HUES64 (cell line): ENCODE results near the gene VPS54. TPM values are rescaled to one million over a fixed set of nuclear protein-coding genes. Genes with fewer than 3 reads are reported as not detected.
A peak's percentile ranks its signal among the peaks of the same experiment; 100 is the strongest.

Experiments
- H3K27ac ChIP-seq: 2 replicates; pipeline ENCODE4 v1.7.0; 2013; ENCODE audit warnings: low read depth, low read length, inconsistent platforms
- H3K27me3 ChIP-seq: 2 replicates; pipeline ENCODE4 v1.6.1; 2013; ENCODE audit warnings: mild to moderate bottlenecking, low read length; ENCODE audit not compliant: insufficient read depth
- H3K36me3 ChIP-seq: 2 replicates; pipeline ENCODE4 v1.6.1; 2013; ENCODE audit warnings: mild to moderate bottlenecking, low read length; ENCODE audit not compliant: insufficient read depth
- H3K4me1 ChIP-seq: 2 replicates; pipeline ENCODE4 v1.6.1; 2013; ENCODE audit warnings: mild to moderate bottlenecking, low read length, moderate library complexity; ENCODE audit not compliant: insufficient read depth
- H3K4me3 ChIP-seq: 2 replicates; pipeline ENCODE4 v1.5.1; 2013; ENCODE audit warnings: mild to moderate bottlenecking, low read length, moderate library complexity
- H3K9ac ChIP-seq: 2 replicates; pipeline ENCODE4 v1.6.1; 2013; ENCODE audit warnings: mild to moderate bottlenecking, low read depth, low read length
- H3K9me3 ChIP-seq: 2 replicates; pipeline ENCODE4 v1.6.1; 2013; ENCODE audit warnings: low read depth, low read length; ENCODE audit not compliant: insufficient read depth
- WGBS: fragments of 150-250, 120-280 bp; methylation state at CpG from one replicate; pipeline ENCODE4 v1.1.7; 2013; ENCODE audit warnings: missing lambda C conversion rate; 5-methylcytosine and 5-hydroxymethylcytosine counted together
- polyA plus RNA-seq, 2 experiments: library from polyadenylated mRNA; stranded (reverse); fragments of 50-300 nt; gene quantifications; one replicate each; pipeline ENCODE4 v1.2.3, GENCODE V29; 2013

VPS54 gene, protein sequence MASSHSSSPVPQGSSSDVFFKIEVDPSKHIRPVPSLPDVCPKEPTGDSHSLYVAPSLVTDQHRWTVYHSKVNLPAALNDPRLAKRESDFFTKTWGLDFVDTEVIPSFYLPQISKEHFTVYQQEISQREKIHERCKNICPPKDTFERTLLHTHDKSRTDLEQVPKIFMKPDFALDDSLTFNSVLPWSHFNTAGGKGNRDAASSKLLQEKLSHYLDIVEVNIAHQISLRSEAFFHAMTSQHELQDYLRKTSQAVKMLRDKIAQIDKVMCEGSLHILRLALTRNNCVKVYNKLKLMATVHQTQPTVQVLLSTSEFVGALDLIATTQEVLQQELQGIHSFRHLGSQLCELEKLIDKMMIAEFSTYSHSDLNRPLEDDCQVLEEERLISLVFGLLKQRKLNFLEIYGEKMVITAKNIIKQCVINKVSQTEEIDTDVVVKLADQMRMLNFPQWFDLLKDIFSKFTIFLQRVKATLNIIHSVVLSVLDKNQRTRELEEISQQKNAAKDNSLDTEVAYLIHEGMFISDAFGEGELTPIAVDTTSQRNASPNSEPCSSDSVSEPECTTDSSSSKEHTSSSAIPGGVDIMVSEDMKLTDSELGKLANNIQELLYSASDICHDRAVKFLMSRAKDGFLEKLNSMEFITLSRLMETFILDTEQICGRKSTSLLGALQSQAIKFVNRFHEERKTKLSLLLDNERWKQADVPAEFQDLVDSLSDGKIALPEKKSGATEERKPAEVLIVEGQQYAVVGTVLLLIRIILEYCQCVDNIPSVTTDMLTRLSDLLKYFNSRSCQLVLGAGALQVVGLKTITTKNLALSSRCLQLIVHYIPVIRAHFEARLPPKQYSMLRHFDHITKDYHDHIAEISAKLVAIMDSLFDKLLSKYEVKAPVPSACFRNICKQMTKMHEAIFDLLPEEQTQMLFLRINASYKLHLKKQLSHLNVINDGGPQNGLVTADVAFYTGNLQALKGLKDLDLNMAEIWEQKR
- polyA plus RNA-seq (2013, experiment 1 of 2): 11.3 TPM
- polyA plus RNA-seq (2013, experiment 2 of 2): 15.2 TPM

DNA sequence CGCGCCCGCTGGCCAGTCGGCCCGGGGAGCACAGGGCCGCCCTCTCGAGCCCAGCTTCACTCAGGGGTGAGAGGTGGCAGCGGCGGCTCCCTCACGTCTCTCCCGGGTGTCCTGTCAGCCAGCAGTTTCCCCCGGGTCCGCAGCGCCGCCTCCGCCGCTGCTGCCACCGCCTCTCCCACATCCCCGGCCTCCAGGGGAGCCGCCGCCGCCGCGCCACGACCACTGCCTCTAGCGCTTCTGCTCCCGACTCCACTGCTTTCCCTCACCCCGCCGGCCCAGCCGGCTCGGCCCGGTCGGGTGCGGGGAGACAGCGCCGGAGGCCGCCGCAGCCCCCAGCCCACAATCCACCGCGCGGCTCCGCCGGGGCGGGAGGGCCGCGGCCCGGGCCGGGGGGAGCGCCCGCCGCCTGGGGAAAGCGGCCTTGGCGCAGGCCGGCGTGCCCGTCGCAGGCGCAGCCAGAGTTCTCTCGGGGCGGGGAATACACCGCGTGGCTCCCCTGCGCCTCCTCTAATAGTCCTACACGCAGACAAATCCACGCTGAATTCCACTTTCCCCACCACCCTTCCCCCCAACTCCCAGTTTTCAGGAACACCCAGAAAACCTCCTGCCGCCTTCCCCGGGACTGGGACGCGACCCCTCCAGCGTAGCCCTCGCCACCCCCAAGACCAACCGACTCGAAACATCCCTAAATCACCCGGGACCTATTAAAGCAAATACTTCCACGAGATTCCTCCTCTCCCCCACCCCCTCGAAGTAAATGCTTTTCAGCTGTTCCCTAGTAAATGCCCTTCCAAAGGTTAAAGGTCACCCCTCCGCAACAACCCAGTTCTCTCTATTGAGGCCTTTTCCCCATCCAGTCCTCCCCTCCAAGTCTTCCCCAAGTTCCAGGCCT is at the start of gene VPS54:
TSS of gene VPS54 (minus strand) at position 346 of the 892 bp plus-strand sequence. CDS start 35,429 bp downstream, outside the sequence.
- Histone ChIP-seq H3K27ac (peak within 1 kb of the TSS; percentile 55; the same call in 1 of the 2 replicates), H3K9ac (peak within 1 kb of the TSS; percentile 75), H3K27me3 (no peaks in the 10 kb centered on the region), H3K36me3 (no peaks in the 10 kb centered on the region), H3K4me3 (peak within 1 kb of the TSS; percentile 86), H3K9me3 (no peaks in the 10 kb centered on the region), H3K4me1 (peaks cover 6% of the 10 kb centered on the region)
- 2% methylated on average over 77 of the region's 77 CpGs for WGBS

DNA sequence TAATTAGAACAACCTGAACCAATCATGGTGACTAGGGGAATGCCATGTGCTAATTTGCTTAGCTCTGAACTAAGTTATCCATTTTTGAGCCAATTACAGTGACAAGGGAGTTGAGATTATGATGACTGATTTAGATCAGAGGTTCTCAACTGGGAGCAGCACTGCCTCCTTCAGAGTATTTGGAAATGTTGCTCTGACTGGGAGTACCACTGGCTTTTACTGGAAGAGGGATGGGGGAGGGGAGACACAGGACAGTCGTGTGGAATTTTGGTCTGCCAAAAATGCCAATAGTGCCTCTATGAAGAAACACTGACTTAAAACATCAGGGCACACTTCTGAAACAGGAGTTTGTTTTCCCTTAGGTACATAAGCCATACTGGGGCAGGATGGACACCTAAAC is 48.1 kb upstream of the VPS54 start:
- 32% methylated on average over 1 of the region's 1 CpG for WGBS
- H3K9me3 ChIP-seq: no peaks in the 10 kb centered on the region
- H3K9ac ChIP-seq: no peak overlapping the region
- H3K4me1 ChIP-seq: peaks cover 37% of the 10 kb centered on the region
- H3K4me3 ChIP-seq: no peak overlapping the region
- H3K27me3 ChIP-seq: no peaks in the 10 kb centered on the region
- no peaks in the 10 kb centered on the region for H3K36me3 ChIP-seq
- H3K27ac ChIP-seq: no peak overlapping the region

DNA sequence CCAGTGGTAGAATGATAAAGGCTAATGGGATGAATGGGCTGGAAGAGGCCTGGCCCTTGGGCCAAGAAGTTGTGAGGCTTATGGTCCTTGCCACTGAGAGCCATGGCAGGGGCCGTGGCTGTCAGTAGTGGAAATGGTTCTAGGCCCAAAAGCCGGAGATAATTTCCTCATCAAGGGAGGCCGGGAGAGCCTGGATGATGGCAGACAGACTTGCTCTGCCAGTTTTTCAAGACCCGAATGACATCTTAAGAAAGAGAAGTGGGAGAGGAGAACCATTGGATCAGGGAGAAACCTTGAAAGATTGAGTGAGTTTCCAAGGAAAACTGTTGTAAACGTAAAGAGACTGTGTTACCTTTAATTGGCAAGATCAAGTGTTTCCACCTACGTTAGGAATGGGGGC is 46.3 kb upstream of the VPS54 start:
- 91% methylated on average over 6 of the region's 6 CpGs for WGBS
- no peak overlapping the region for H3K4me3 ChIP-seq
- no peak overlapping the region for H3K9ac ChIP-seq
- no peaks in the 10 kb centered on the region for H3K9me3 ChIP-seq
- no peaks in the 10 kb centered on the region for H3K27me3 ChIP-seq
- H3K4me1 ChIP-seq: peaks cover 31% of the 10 kb centered on the region
- H3K27ac ChIP-seq: no peak overlapping the region
- no peaks in the 10 kb centered on the region for H3K36me3 ChIP-seq

DNA sequence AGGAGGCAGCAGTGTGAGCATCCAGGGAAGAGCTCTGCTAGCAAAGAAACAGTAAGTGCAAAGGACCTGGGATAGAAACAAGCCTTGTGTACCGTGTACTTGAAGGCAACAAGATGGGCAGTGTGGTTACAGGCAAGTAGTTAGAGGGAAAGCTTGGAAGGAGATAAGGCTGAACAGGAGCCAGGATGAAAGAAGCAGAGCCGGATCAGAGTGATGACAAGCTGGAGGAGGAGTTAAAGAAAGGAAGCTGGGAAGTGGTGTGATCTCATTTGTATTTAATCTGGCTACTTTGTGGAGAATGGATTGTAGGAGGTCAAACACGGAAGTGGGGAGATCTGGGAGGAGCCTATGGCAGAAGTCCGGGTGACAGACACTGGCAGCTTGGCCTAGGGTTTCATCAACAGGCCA is 44.7 kb upstream of the VPS54 start:
- H3K27ac ChIP-seq: peak overlapping the region; percentile 73; the same call in 1 of the 2 replicates

GRCh38 chr2:64063454-64063853 is 44.2 kb upstream of the VPS54 start:
- H3K36me3 ChIP-seq: no peaks in the 10 kb centered on the region
- no peaks in the 10 kb centered on the region for H3K9me3 ChIP-seq
- H3K4me3 ChIP-seq: no peak overlapping the region
- no peak overlapping the region for H3K27ac ChIP-seq
- no peak overlapping the region for H3K9ac ChIP-seq
- WGBS: 92% methylated on average over 3 of the region's 3 CpGs
- peaks cover 31% of the 10 kb centered on the region for H3K4me1 ChIP-seq
- H3K27me3 ChIP-seq: no peaks in the 10 kb centered on the region

More for the DNA sequence above, 44.7 kb upstream of the VPS54 start:
- Histone ChIP-seq H3K9ac (no peak overlapping the region), H3K27me3 (no peaks in the 10 kb centered on the region), H3K9me3 (no peaks in the 10 kb centered on the region), H3K4me1 (peaks cover 31% of the 10 kb centered on the region), H3K4me3 (no peak overlapping the region), H3K36me3 (no peaks in the 10 kb centered on the region)
- 65% methylated on average over 4 of the region's 4 CpGs for WGBS

GRCh38 chr2:64062840-64063239 is 43.6 kb upstream of the VPS54 start:
- Histone ChIP-seq H3K9ac (no peak overlapping the region), H3K9me3 (no peaks in the 10 kb centered on the region), H3K4me1 (peaks cover 31% of the 10 kb centered on the region), H3K36me3 (no peaks in the 10 kb centered on the region), H3K27me3 (no peaks in the 10 kb centered on the region), H3K27ac (no peak overlapping the region), H3K4me3 (no peak overlapping the region)

DNA sequence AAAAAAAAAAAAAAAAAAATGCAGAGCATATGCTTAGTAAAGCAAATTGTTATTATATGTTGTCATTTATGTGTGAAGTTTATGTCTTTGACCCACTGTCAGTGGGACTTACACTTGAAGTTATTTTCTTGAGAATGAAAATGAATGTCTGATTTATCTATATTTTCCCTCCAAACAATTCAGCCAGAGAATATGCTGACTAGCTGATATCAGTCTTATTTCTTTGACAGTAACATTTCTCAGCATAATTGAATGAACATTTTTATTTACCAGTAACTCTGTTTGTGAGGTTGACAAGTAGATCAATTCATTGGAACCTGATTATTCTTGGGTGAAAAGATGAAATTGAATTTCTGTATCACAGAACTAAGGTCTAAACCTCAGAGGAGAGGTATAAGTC is 40.0 kb upstream of the VPS54 start:
- no peaks in the 10 kb centered on the region for H3K9me3 ChIP-seq
- H3K9ac ChIP-seq: no peak overlapping the region
- no peaks in the 10 kb centered on the region for H3K27me3 ChIP-seq
- H3K27ac ChIP-seq: no peak overlapping the region
- H3K4me1 ChIP-seq: peaks cover 9% of the 10 kb centered on the region
- H3K36me3 ChIP-seq: no peaks in the 10 kb centered on the region
- no peak overlapping the region for H3K4me3 ChIP-seq

- H3K9me3 ChIP-seq: no peaks in the 10 kb centered on the region
- H3K4me1 ChIP-seq: peaks cover 17% of the 10 kb centered on the region
- H3K36me3 ChIP-seq: no peaks in the 10 kb centered on the region
- no peaks in the 10 kb centered on the region for H3K27me3 ChIP-seq
- WGBS: 100% methylated on average over 1 of the region's 2 CpGs
- no peak overlapping the region for H3K27ac ChIP-seq
- no peak overlapping the region for H3K4me3 ChIP-seq
- H3K9ac ChIP-seq: no peak overlapping the region
Observed at GRCh38 chr2:64056021-64056420, 36.8 kb upstream of the VPS54 start.

DNA sequence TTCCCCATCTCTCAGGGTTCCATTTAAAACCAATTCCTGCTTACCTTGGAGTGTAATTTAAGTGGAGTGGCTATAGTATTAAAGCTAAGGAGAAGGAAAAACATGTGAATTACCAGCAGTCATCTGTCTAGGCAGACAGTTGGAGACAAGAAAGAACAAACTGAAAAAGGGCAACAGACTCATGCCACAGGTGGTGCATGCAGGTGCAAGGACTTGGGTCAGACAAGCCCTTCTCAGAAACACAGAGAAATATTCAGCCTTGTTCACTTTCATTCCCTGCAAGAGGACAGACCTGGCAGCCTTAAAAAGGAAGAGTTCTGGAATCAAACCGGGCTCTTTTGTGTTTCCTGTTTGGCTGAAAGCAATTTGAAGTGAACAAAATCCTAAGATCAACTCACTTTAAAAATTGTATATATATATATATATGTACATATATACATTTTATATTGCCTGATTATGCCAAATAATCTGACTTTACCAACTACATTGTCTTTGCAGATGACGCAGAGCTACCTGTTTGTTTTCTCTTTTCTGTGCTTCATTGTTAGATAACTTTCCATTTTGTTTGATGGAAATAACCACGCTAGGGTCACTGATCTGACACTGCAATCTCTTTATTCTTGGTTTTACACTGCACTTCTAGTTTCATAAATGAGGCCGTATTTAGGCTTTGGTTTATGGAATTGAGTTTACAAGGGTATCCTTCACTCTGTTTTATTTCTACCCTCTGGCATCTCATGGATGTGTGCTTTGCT is 35.1 kb upstream of the VPS54 start:
- Histone ChIP-seq H3K27me3 (no peaks in the 10 kb centered on the region), H3K9me3 (no peaks in the 10 kb centered on the region), H3K4me1 (peaks cover 17% of the 10 kb centered on the region), H3K9ac (no peak overlapping the region), H3K27ac (no peak overlapping the region), H3K4me3 (no peak overlapping the region), H3K36me3 (no peaks in the 10 kb centered on the region)
- WGBS: 88% methylated on average over 4 of the region's 4 CpGs
